ENCODE results near the gene GPR137B.

GPR137B gene

DNA sequence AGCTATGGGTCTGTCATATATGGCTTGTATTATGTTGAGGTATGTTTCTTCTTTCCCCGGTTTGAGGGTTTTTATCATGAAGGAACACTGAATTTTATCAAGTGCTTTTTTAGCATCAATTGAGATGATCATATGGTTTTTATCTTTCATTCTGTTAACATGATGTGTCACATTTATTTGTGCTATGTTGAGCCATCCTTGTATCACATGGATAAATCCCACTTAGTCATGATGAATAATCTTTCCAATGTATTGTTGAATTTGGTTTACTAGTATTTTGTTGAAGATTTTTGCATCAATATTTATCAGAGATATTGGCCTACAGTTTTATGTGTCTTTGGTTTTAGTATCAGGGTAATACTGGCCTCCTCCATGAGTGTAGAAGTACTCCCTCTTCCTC lies 61.7 kb downstream of the GPR137B start:
- Histone ChIP-seq H3K9me3 (ENCODE audit: control insufficient read depth, low read length) (no peaks in the 10 kb centered on the region), H3K36me3 (ENCODE audit: control insufficient read depth, insufficient read depth, low read length) (no peaks in the 10 kb centered on the region), H3K4me1 (ENCODE audit: control insufficient read depth, insufficient read depth, low read length) (no peaks in the 10 kb centered on the region), H3K4me3 (ENCODE audit: low read length) (no peak overlapping the region), H3K9ac (ENCODE audit: low read length) (no peak overlapping the region), H3K27me3 (ENCODE audit: control insufficient read depth, insufficient read depth, low read length) (no peaks in the 10 kb centered on the region)

DNA sequence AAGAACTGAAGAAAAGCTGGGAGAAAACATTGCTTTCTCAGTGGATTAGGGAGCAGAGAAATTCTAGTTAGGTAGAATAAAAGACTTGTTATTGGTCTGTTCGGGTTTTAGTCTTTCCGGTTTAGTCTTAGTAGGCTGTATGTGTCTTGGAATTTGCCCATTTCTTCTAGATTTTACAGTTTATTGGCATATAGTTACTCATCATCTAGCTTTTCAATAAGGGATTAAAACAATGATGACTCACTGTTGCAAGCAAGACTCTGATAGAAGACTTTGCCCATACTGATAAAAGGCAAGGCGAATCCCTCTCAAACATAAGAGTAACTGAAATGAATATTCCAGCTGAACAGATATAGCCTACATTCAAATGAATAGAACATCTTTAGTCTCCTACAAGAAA lies 62.3 kb downstream of the GPR137B start:
- no peaks in the 10 kb centered on the region for H3K36me3 ChIP-seq (ENCODE audit: control insufficient read depth, insufficient read depth, low read length)
- H3K27me3 ChIP-seq (ENCODE audit: control insufficient read depth, insufficient read depth, low read length) = no peaks in the 10 kb centered on the region
- H3K9ac ChIP-seq (ENCODE audit: low read length) = no peak overlapping the region
- H3K9me3 ChIP-seq (ENCODE audit: control insufficient read depth, low read length) = no peaks in the 10 kb centered on the region
- H3K4me1 ChIP-seq (ENCODE audit: control insufficient read depth, insufficient read depth, low read length) = no peaks in the 10 kb centered on the region
- no peak overlapping the region for H3K4me3 ChIP-seq (ENCODE audit: low read length)

DNA sequence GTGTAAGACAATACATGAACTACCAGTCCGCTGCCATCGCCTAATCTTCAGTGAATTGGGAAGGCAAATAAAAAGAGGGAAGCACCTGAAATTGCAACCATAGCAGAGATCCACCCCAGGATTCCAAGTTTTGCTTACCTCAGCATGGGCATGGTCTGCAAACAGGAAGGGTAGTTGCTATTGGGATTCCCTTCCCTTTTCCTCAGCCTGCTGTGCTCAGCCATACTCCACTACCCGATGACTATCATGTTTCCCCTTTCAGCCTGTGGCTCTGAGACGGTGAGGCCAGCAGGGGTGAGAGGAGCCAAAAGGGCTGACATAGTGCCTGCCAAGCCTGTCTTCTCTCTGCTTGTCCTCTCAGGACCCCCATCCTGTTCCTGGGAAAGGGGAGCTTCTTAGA lies 64.2 kb downstream of the GPR137B start:
- H3K36me3 ChIP-seq (ENCODE audit: control insufficient read depth, insufficient read depth, low read length) = no peaks in the 10 kb centered on the region
- no peaks in the 10 kb centered on the region for H3K27me3 ChIP-seq (ENCODE audit: control insufficient read depth, insufficient read depth, low read length)
- no peak overlapping the region for H3K4me3 ChIP-seq (ENCODE audit: low read length)
- H3K9ac ChIP-seq (ENCODE audit: low read length) = no peak overlapping the region
- H3K4me1 ChIP-seq (ENCODE audit: control insufficient read depth, insufficient read depth, low read length) = no peaks in the 10 kb centered on the region
- H3K9me3 ChIP-seq (ENCODE audit: control insufficient read depth, low read length) = no peaks in the 10 kb centered on the region

DNA sequence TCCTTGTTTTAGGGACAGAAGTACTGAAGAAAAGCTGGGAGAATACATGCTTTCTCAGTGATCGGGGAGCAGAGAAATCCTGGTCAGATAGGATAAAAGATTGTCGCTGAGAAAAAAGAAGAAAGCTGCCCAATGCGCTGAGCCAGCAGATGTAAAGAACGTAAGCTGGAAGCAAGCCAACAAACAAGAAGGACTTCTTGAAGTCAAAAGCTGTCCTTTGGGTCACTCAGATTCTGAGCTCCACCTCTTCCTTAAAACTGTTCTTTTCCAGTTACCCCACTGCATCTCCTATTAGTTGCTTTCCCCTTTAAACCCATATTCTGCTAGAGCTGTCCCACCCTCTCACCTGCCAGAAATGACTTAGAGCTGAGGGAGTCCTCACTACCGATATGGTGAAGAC lies 64.8 kb downstream of the GPR137B start:
- Histone ChIP-seq H3K27me3 (ENCODE audit: control insufficient read depth, insufficient read depth, low read length) (no peaks in the 10 kb centered on the region), H3K9me3 (ENCODE audit: control insufficient read depth, low read length) (no peaks in the 10 kb centered on the region), H3K4me1 (ENCODE audit: control insufficient read depth, insufficient read depth, low read length) (no peaks in the 10 kb centered on the region)

DNA sequence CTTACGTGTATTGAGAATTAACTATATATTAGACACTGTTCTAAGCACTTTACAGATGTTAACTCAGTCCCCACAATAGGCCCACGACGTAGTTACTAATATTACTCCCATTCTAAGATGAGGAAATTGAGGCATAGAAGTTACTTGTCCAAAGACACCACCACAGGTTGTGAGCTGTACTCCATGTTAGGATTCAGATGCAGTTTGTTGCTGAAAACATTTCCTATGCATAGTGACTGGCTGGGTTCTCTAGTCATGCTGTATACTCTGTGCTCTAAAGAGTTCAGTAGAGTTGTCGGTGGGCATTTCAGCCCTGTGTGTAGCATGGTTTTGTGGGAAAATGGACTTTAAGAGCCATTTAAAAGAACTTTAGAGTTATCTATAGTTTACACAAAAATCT lies 65.2 kb downstream of the GPR137B start:
- no peak overlapping the region for H3K4me3 ChIP-seq (ENCODE audit: low read length)
- H3K36me3 ChIP-seq (ENCODE audit: control insufficient read depth, insufficient read depth, low read length) = no peaks in the 10 kb centered on the region
- no peaks in the 10 kb centered on the region for H3K9me3 ChIP-seq (ENCODE audit: control insufficient read depth, low read length)
- H3K27me3 ChIP-seq (ENCODE audit: control insufficient read depth, insufficient read depth, low read length) = no peaks in the 10 kb centered on the region
- no peaks in the 10 kb centered on the region for H3K4me1 ChIP-seq (ENCODE audit: control insufficient read depth, insufficient read depth, low read length)
- no peak overlapping the region for H3K9ac ChIP-seq (ENCODE audit: low read length)

More for the DNA sequence above, 64.8 kb downstream of the GPR137B start:
- Histone ChIP-seq H3K4me3 (ENCODE audit: low read length) (no peak overlapping the region), H3K36me3 (ENCODE audit: control insufficient read depth, insufficient read depth, low read length) (no peaks in the 10 kb centered on the region), H3K9ac (ENCODE audit: low read length) (no peak overlapping the region)

DNA sequence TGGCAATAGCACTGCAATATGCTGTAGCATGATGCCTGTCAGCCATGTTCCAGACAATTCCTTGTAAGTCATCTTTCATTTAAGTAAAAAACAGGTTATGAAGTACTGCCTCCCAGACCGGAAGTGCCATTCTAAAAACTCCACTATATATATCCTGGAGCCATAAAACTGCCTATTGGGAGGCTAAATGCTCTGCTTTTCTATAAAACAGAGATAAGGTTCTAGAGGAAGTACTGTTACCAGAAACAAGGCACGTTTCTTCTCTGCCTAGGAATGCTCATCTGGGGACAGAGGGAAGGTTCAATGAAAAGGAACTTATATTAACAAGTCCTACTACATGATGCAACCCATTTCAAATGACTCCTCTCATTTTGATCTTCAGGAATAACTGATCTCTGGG lies 66.8 kb downstream of the GPR137B start:
- Histone ChIP-seq H3K4me3 (ENCODE audit: low read length) (no peak overlapping the region), H3K9me3 (ENCODE audit: control insufficient read depth, low read length) (no peaks in the 10 kb centered on the region), H3K9ac (ENCODE audit: low read length) (no peak overlapping the region), H3K36me3 (ENCODE audit: control insufficient read depth, insufficient read depth, low read length) (no peaks in the 10 kb centered on the region), H3K4me1 (ENCODE audit: control insufficient read depth, insufficient read depth, low read length) (no peaks in the 10 kb centered on the region), H3K27me3 (ENCODE audit: control insufficient read depth, insufficient read depth, low read length) (no peaks in the 10 kb centered on the region)

DNA sequence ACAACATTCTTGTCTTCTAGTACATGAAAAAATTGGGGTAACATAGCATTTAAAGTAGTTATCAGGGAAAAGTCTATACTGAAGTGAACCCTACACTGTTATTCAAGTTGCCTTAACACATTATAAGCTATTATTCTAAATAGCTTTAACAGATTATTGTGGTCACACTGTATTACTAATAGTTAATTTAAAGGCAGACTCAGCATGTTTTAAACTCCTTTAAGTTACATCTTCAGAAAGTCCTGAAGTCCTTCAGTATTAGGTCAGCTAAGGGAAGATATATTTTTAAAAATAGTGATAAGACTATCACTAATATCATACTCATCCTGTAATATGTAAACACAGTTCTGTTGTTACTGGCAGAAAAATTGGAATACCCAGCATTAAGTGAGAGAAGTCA lies 67.4 kb downstream of the GPR137B start:
- Histone ChIP-seq H3K27me3 (ENCODE audit: control insufficient read depth, insufficient read depth, low read length) (no peaks in the 10 kb centered on the region), H3K4me3 (ENCODE audit: low read length) (no peak overlapping the region), H3K36me3 (ENCODE audit: control insufficient read depth, insufficient read depth, low read length) (no peaks in the 10 kb centered on the region), H3K4me1 (ENCODE audit: control insufficient read depth, insufficient read depth, low read length) (no peaks in the 10 kb centered on the region), H3K9me3 (ENCODE audit: control insufficient read depth, low read length) (no peaks in the 10 kb centered on the region), H3K9ac (ENCODE audit: low read length) (no peak overlapping the region)

- Histone ChIP-seq H3K4me3 (ENCODE audit: low read length) (no peak overlapping the region), H3K9ac (ENCODE audit: low read length) (no peak overlapping the region), H3K36me3 (ENCODE audit: control insufficient read depth, insufficient read depth, low read length) (no peaks in the 10 kb centered on the region), H3K27me3 (ENCODE audit: control insufficient read depth, insufficient read depth, low read length) (no peaks in the 10 kb centered on the region), H3K4me1 (ENCODE audit: control insufficient read depth, insufficient read depth, low read length) (no peaks in the 10 kb centered on the region), H3K9me3 (ENCODE audit: control insufficient read depth, low read length) (no peaks in the 10 kb centered on the region)
These were observed 69.5 kb downstream of the GPR137B start for GRCh38 chr1:236211815-236212214.

GRCh38 chr1:236213534-236213933 lies 71.2 kb downstream of the GPR137B start:
- no peak overlapping the region for H3K4me3 ChIP-seq (ENCODE audit: low read length)
- no peaks in the 10 kb centered on the region for H3K36me3 ChIP-seq (ENCODE audit: control insufficient read depth, insufficient read depth, low read length)
- H3K27me3 ChIP-seq (ENCODE audit: control insufficient read depth, insufficient read depth, low read length) = no peaks in the 10 kb centered on the region
- H3K9ac ChIP-seq (ENCODE audit: low read length) = no peak overlapping the region
- no peaks in the 10 kb centered on the region for H3K4me1 ChIP-seq (ENCODE audit: control insufficient read depth, insufficient read depth, low read length)
- no peaks in the 10 kb centered on the region for H3K9me3 ChIP-seq (ENCODE audit: control insufficient read depth, low read length)

- Histone ChIP-seq H3K4me1 (ENCODE audit: control insufficient read depth, insufficient read depth, low read length) (no peaks in the 10 kb centered on the region), H3K27me3 (ENCODE audit: control insufficient read depth, insufficient read depth, low read length) (no peaks in the 10 kb centered on the region), H3K36me3 (ENCODE audit: control insufficient read depth, insufficient read depth, low read length) (no peaks in the 10 kb centered on the region), H3K9ac (ENCODE audit: low read length) (no peak overlapping the region), H3K4me3 (ENCODE audit: low read length) (no peak overlapping the region), H3K9me3 (ENCODE audit: control insufficient read depth, low read length) (no peaks in the 10 kb centered on the region)
These were observed 72.4 kb downstream of the GPR137B start for GRCh38 chr1:236214761-236215160.

- Histone ChIP-seq H3K27me3 (ENCODE audit: control insufficient read depth, insufficient read depth, low read length) (no peaks in the 10 kb centered on the region), H3K9me3 (ENCODE audit: control insufficient read depth, low read length) (no peaks in the 10 kb centered on the region), H3K9ac (ENCODE audit: low read length) (no peak overlapping the region), H3K4me1 (ENCODE audit: control insufficient read depth, insufficient read depth, low read length) (no peaks in the 10 kb centered on the region), H3K4me3 (ENCODE audit: low read length) (no peak overlapping the region), H3K36me3 (ENCODE audit: control insufficient read depth, insufficient read depth, low read length) (no peaks in the 10 kb centered on the region)
These were observed 78.1 kb downstream of the GPR137B start for GRCh38 chr1:236220473-236220872.

- no peak overlapping the region for H3K4me3 ChIP-seq (ENCODE audit: low read length)
- H3K4me1 ChIP-seq (ENCODE audit: control insufficient read depth, insufficient read depth, low read length) = no peaks in the 10 kb centered on the region
- no peaks in the 10 kb centered on the region for H3K9me3 ChIP-seq (ENCODE audit: control insufficient read depth, low read length)
- H3K9ac ChIP-seq (ENCODE audit: low read length) = no peak overlapping the region
- H3K27me3 ChIP-seq (ENCODE audit: control insufficient read depth, insufficient read depth, low read length) = no peaks in the 10 kb centered on the region
- no peaks in the 10 kb centered on the region for H3K36me3 ChIP-seq (ENCODE audit: control insufficient read depth, insufficient read depth, low read length)
These were observed 80.3 kb downstream of the GPR137B start for GRCh38 chr1:236222632-236223031.

DNA sequence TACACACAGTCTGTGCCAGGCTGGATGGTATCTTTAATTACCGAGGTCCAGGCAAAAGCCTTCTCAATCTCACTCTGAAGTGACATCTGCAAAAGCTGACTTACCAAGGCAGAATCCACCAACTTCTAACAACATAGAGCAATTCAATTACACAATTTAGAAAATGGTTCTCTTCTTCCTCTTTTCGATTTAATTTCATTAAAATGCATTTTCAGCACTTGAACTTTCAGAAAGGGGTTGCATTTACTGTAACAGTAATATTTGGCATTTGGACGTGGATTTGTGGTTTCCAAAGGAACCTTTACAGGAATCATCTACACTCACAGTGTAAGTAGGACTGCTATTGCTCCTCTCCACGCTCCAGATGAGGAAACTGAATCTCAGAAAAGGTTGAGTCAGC lies 86.1 kb downstream of the GPR137B start:
- no peaks in the 10 kb centered on the region for H3K27me3 ChIP-seq (ENCODE audit: control insufficient read depth, insufficient read depth, low read length)
- H3K9me3 ChIP-seq (ENCODE audit: control insufficient read depth, low read length) = no peaks in the 10 kb centered on the region
- no peak overlapping the region for H3K4me3 ChIP-seq (ENCODE audit: low read length)
- no peaks in the 10 kb centered on the region for H3K36me3 ChIP-seq (ENCODE audit: control insufficient read depth, insufficient read depth, low read length)
- H3K9ac ChIP-seq (ENCODE audit: low read length) = no peak overlapping the region
- no peaks in the 10 kb centered on the region for H3K4me1 ChIP-seq (ENCODE audit: control insufficient read depth, insufficient read depth, low read length)

Measured in mucosa of stomach (tissue), 1 donor.